Measurements from ENCODE around the gene TSFM.
"Not testable (repeated sequence)": the region's sequence is repeated elsewhere in the genome, so short reads cannot be mapped to it uniquely, and the experiment has no call there.

DNA sequence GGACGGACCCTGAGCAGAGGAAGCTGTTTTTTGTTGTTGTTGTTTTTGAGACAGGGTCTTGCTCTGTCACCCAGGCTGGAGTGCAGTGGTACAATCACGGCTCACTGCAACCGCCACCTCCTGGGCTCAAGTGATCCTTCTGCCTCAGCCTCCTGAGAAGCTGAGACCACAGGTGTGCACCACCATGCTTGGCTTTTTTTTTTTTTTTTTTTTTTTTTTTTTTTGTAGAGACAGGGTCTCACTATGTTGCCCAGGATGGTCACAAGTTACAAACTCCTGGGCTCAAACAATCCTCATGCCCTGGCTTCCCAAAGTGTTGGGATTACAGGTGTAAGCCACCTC, 35.4 kb downstream of the TSFM start:
- TF ChIP-seq CTCF, POLR2A (IDR thresholded peaks at IDR 0.05): not testable (repeated sequence)
